PC-9 (cell line): ENCODE results near the gene ANLN. TPM values are rescaled to one million over a fixed set of nuclear protein-coding genes. Genes with fewer than 3 reads are reported as not detected.

Experiments used
- BruUV-seq: library from RNA; stranded (reverse); fragments of 400-500 nt; replicated peaks from 2 replicates; lab custom pipeline; 2021; lab: Mats Ljungman, UMichigan
- CTCF ChIA-PET: fragments of 300-600 bp; sonication (Branson Sonifier 250); formaldehyde crosslinking; loops from one replicate; lab custom pipeline; 2022; ENCODE audit warnings: antibody characterized with exemption; lab: Charles Lee
- POLR2A ChIA-PET: fragments of 300-600 bp; sonication (Branson Sonifier 250); formaldehyde crosslinking; loops from one replicate; lab custom pipeline; 2022; ENCODE audit warnings: antibody characterized with exemption; ENCODE audit not compliant: unreplicated experiment; lab: Charles Lee
- DNase-seq, 2 experiments: peaks; one replicate each; pipeline versions ENCODE4 v3.0.0 to v3.0.0-alpha.2; 2015 to 2022; ENCODE audit warnings: mixed read lengths in 1 of 2
- H2AFZ ChIP-seq: fragments of 200-600 bp; sonication (generic); 2 replicates; pipeline ENCODE4 v1.8.1; 2017; ENCODE audit warnings: antibody characterized with exemption
- H3F3A ChIP-seq: fragments of 200-600 bp; sonication (generic); 2 replicates; pipeline ENCODE4 v1.8.1; 2017; ENCODE audit warnings: antibody characterized with exemption, mild to moderate bottlenecking, low read depth; ENCODE audit not compliant: insufficient read depth
- H3K27ac ChIP-seq: fragments of 200-600 bp; sonication (generic); 2 replicates; pipeline ENCODE4 v1.6.1; 2016; ENCODE audit warnings: mixed run types
- H3K27me3 ChIP-seq: fragments of 200-600 bp; sonication (generic); 2 replicates; pipeline ENCODE4 v1.6.1; 2016; ENCODE audit warnings: low read depth, mixed run types; ENCODE audit not compliant: insufficient read depth
- H3K36me3 ChIP-seq: fragments of 200-600 bp; sonication (generic); 2 replicates; pipeline ENCODE4 v1.6.1; 2016; ENCODE audit warnings: low read depth, mixed run types
- H3K4me1 ChIP-seq: fragments of 200-600 bp; sonication (generic); replicated peaks from 2 replicates; pipeline ENCODE4 v1.6.1; 2016; ENCODE audit warnings: mixed run types; ENCODE audit not compliant: insufficient read depth
- H3K4me2 ChIP-seq: fragments of 200-600 bp; sonication (generic); 2 replicates; pipeline ENCODE4 v1.6.1; 2017; ENCODE audit warnings: mixed run types
- H3K4me3 ChIP-seq: fragments of 200-600 bp; sonication (generic); 2 replicates; pipeline ENCODE4 v1.6.1; 2016; ENCODE audit warnings: mixed run types
- H3K79me2 ChIP-seq: fragments of 200-600 bp; sonication (generic); 2 replicates; pipeline ENCODE4 v1.6.1; 2017; ENCODE audit warnings: low read depth, mixed run types
- H3K9me2 ChIP-seq: fragments of 200-600 bp; sonication (generic); 2 replicates; pipeline ENCODE4 v1.8.1; 2017; ENCODE audit warnings: mild to moderate bottlenecking; ENCODE audit not compliant: insufficient read depth
- H3K9me3 ChIP-seq: fragments of 200-600 bp; sonication (generic); 2 replicates; pipeline ENCODE4 v1.8.1; 2016; ENCODE audit warnings: low read depth; ENCODE audit not compliant: insufficient read depth
- H4K20me1 ChIP-seq: fragments of 200-600 bp; sonication (generic); 2 replicates; pipeline ENCODE4 v1.8.1; 2017; ENCODE audit not compliant: insufficient read depth
- EZH2 ChIP-seq: fragments of 200-600 bp; sonication (generic); IDR thresholded peaks from 2 replicates; pipeline ENCODE4 v1.8.0; 2017; ENCODE audit warnings: antibody characterized with exemption, low read depth
- intact Hi-C: fragments of 100-400 bp; cut with micrococcal nuclease; formaldehyde crosslinking; loops from one replicate; pipeline ENCODE4 v1.10.0; 2022; ENCODE audit not compliant: unreplicated experiment
- total RNA-seq: library from RNA; stranded (reverse); gene quantifications from 2 replicates; pipeline ENCODE4 v1.2.3, GENCODE V29; 2021
- TF ChIP-seq, protein P1 (sequence below): fragments of 200-600 bp; sonication (generic); conservative IDR thresholded peaks from 2 replicates; pipeline ENCODE4 v1.6.1; 2017; ENCODE audit warnings: mixed run types, antibody characterized with exemption, mild to moderate bottlenecking, moderate library complexity

The ANLN gene
- total RNA-seq, 1 experiment from 2014 or later = 262 TPM

GRCh38 chr7:36346260-36346831 is 43.3 kb upstream of the ANLN start:
- DNase-seq = no peak
- Histone ChIP-seq H3K9me2 (no peaks in the 10 kb centered on the region), H3K79me2 (no peaks in the 10 kb centered on the region), H3K9me3 (no peaks in the 10 kb centered on the region), H4K20me1 (no peaks in the 10 kb centered on the region), H3K4me1 (no peaks in the 10 kb centered on the region), H2AFZ (no peak overlapping the region), H3K36me3 (no peaks in the 10 kb centered on the region), H3K27me3 (no peaks in the 10 kb centered on the region), H3K4me3 (no peak overlapping the region), H3K27ac (no peak overlapping the region), H3K4me2 (no peak overlapping the region), H3F3A (peaks cover 4% of the 10 kb centered on the region; the same call in 1 of the 2 replicates)
- ChIA-PET POLR2A (no interaction called here), CTCF (no interaction called here)
- TF ChIP-seq EZH2 = no peak
- TF ChIP-seq, protein P1, sequence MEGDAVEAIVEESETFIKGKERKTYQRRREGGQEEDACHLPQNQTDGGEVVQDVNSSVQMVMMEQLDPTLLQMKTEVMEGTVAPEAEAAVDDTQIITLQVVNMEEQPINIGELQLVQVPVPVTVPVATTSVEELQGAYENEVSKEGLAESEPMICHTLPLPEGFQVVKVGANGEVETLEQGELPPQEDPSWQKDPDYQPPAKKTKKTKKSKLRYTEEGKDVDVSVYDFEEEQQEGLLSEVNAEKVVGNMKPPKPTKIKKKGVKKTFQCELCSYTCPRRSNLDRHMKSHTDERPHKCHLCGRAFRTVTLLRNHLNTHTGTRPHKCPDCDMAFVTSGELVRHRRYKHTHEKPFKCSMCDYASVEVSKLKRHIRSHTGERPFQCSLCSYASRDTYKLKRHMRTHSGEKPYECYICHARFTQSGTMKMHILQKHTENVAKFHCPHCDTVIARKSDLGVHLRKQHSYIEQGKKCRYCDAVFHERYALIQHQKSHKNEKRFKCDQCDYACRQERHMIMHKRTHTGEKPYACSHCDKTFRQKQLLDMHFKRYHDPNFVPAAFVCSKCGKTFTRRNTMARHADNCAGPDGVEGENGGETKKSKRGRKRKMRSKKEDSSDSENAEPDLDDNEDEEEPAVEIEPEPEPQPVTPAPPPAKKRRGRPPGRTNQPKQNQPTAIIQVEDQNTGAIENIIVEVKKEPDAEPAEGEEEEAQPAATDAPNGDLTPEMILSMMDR = no peak
- no TSS peak for BruUV-seq
- intact Hi-C loops = no loop called here

- Histone ChIP-seq H3K79me2 (no peaks in the 10 kb centered on the region), H3K9me2 (no peaks in the 10 kb centered on the region), H3K4me1 (no peaks in the 10 kb centered on the region), H3K4me2 (no peak overlapping the region), H2AFZ (no peak overlapping the region), H3K9me3 (no peaks in the 10 kb centered on the region), H3K27ac (no peak overlapping the region), H3K36me3 (no peaks in the 10 kb centered on the region), H3K27me3 (no peaks in the 10 kb centered on the region), H4K20me1 (no peaks in the 10 kb centered on the region), H3K4me3 (no peak overlapping the region), H3F3A (peaks cover 4% of the 10 kb centered on the region; the same call in 1 of the 2 replicates)
- DNase-seq = no peak
- POLR2A ChIA-PET = no interaction called here
- BruUV-seq = no TSS peak
- intact Hi-C loops = no loop called here
- CTCF ChIA-PET = interaction anchor here (0.7 kb wide), 1 partner anchor 16 kb away, joined by 3 read pairs; no protein-coding TSS in a partner anchor
- TF ChIP-seq EZH2 = no peak
- TF ChIP-seq, protein P1 = no peak
These were observed 41.4 kb upstream of the ANLN start for GRCh38 chr7:36348256-36348655.

- Histone ChIP-seq H3K4me2 (no peak overlapping the region), H3F3A (peaks cover 4% of the 10 kb centered on the region; the same call in 1 of the 2 replicates), H3K4me1 (no peaks in the 10 kb centered on the region), H3K79me2 (no peaks in the 10 kb centered on the region), H3K36me3 (no peaks in the 10 kb centered on the region), H3K27ac (no peak overlapping the region), H3K27me3 (no peaks in the 10 kb centered on the region), H3K9me2 (no peaks in the 10 kb centered on the region), H4K20me1 (no peaks in the 10 kb centered on the region), H2AFZ (no peak overlapping the region), H3K4me3 (no peak overlapping the region), H3K9me3 (no peaks in the 10 kb centered on the region)
- ChIA-PET CTCF (interaction anchor here (0.7 kb wide), 1 partner anchor 15 kb away, joined by 3 read pairs; no protein-coding TSS in a partner anchor), POLR2A (no interaction called here)
- no peak for TF ChIP-seq EZH2
- TF ChIP-seq, protein P1 = no peak
- no TSS peak for BruUV-seq
- intact Hi-C loops = no loop called here
- no peak for DNase-seq
These were observed 40.9 kb upstream of the ANLN start for GRCh38 chr7:36348771-36349170.
